HL-60/S4 (cell line): ENCODE measurements around the gene SP110.
"Not testable (repeated sequence)": the region's sequence is repeated elsewhere in the genome, so short reads cannot be mapped to it uniquely, and the experiment has no call there.

Experiments used
- in situ Hi-C: fragments of 300-500 bp; cut with MboI; formaldehyde crosslinking; loops from 2 replicates; pipeline ENCODE4 v1.14.3; 2022; ENCODE audit warnings: low sequenced_read_pairs

The SP110 gene

DNA sequence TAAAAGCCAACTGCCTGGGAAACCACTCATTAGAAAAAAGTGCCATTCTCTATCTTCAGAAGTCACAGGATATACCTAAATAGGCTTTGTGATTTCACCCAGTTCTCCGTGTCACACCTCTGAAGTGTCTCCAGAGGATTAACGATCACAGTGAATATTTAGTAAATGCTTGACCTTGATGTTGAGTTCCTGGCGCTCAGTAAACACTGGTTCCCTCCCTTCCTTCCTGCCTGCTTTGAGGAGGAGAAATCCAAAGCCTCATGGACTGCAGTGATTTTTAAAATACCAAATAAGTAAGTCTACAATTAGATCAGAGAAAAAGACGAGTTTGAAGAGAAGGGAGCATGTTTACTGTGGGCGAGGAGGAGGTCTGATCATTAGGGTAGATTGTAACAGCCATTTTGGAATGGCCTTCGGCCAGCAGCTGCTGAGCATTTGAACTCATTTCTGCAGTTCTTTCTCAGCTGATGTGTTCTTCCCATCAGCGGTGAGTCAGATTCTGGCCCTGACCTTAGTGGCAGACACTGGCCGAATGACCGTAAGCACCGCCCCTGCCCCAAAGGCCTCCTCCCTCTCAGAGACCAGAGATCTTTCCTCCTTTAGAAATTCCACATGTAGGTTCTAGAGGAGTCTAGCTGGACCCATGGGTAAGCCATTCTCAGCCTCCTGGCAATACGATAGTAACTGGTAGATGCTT lies 89.0 kb downstream of the SP110 start:
- in situ Hi-C loops, result no loop called here

DNA sequence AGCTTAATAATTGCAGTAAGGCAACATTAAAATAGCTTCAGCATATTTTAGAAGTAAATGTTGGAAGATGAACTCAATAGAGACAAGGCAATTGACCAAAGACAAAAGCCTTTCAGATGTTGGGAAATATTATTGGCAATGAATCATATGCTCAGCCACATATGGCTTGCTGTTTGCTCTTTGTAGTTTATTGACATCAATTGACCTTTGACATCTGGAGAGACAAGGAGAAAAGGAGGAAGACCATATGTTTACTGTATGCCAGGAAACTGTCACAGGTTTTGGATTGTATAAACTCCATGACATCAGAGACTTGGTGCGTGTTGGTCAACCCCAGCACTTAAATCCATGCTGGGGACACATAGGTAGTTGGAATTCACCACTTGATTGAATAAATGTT lies 90.4 kb downstream of the SP110 start:
- in situ Hi-C loops, result no loop called here

DNA sequence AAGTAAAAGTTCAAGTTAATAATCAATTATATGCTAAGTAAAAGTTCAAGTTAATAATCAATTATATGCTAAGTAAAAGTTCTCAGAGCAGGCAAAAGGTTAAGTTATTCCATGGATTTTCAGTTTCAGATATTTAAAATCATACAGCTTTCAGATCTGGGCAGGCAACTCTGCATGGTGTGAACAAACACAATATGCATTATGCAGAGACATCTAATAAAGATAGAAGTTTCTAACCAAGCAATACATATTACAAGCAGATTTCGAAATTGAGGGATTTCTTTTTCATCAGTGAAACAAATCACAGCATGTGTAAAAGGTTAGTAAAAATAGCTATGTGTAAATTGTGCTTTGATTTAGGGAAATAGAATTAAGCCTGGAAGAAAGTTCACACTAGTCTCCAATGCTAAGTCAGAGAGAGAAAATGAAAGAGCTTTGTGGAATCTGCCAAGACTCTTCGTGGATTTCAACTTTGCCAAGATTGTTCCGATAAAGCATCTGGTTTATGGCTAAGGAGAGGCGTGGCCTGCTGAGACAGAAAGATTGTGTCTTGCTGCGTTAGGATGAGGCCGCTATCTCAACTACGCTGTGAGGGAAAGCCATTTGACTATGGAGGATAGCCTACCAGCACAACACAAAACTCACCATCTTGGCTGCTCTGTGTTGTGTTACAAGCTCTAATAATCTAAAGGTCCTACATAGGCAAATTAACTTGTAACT lies 91.0 kb downstream of the SP110 start:
- in situ Hi-C loops, result no loop called here

DNA sequence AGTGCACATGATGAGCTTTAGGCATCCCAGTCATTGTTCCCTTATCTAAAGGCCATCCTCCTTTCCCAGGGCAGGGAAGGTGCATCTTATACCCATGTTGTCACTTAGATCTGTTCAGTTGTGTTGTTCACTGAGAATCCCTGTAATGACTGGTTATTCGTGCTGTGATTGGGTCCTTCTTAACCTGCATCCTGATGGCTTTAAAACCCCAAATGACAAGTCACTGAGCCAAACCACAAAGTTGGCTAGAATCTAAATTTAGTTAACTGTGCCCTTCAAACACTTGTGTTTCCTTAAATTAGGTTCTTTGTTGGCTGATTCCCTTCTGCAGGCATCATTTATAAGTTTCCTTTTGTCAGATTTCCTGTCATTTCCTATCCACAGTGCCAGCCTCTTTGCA lies 92.6 kb downstream of the SP110 start:
- in situ Hi-C loops, result no loop called here

DNA sequence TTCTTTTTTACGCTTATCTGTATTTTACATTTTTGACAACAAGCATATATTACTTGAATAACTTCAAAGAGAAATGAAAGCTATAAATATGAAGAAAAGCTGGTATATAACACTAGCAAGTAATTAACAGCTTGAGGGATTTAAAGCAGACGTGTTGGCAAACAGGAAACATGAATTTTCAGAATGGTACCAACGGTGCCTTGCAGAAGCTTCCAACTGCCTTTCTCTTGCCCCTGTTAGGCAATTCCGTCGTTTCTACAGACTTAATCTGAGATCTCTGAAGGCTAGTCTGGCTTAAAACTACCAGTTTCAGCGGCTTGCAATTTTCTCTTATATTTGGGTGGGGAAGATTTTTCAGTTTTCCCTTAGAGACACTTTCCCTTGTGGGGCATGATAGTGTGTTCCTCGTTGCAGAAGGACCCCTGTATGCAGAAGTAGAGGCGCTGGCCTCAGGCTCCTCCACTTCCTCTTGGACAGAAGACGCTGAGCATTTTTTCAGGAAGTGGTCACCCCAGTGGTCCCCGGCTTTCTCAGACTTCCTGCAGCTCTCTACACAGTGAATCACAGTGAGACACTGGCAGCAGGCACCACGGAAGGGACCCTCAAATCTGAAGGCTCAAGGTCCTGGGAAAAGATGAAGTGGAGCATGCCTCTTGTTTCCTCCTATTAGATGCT lies 94.9 kb downstream of the SP110 start:
- in situ Hi-C loops, result no loop called here

DNA sequence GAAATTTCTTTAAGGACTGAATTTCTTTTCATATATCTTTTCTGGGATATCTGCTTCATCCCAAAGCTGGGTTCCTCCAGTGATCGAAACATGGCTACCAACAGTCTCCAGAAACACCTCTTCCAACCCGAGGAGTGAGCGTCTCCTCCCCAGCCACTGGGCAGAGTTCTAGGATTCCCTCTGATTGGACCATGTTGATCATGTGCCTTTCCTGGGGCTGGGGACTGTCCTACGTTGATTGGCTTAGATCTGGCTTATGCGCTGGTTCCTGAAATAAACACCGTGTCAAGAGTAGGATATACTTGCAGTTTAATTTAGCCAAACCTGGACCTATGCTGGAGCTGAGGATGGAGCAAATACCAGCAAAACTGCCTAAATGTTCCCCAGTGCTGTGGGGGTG lies 95.5 kb downstream of the SP110 start:
- in situ Hi-C loops, result no loop called here

DNA sequence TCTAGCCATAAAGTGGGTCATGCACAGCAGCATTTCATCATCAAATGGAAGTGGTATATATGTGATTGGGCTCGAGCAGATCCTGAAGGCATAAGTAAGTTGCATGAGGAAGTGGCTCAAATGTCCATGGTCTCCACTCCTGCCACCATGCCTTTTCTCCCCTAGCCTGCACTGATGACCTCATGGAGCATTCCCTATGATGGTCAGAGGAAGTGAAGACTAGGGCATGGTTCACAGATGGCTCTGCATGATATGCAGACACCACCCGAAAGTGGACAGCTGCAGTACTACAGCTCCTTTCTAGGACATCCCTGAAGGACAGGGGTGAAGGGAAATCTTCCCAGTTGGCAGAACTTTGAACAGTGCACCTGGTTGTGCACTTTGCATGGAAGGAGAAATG lies 99.4 kb downstream of the SP110 start:
- in situ Hi-C loops, result not testable (repeated sequence)

DNA sequence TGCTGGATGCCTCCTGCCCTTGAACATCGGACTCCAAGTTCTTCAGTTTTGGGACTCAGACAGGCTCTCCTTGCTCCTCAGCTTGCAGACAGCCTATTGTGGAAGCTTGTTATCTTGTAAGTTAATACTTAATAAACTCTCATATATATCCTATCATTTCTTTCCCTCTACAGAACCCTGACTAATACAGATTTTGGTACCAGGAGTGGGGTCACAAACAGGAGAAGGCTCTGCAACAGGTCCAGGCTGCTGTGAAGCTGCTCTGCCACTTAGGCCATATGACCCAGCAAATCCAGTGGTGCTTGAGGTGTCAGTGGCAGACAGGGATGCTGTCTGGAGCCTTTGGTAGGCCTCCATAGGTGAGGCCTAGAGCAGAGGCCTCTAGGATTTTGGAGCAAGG lies 100.0 kb downstream of the SP110 start:
- in situ Hi-C loops, result not testable (repeated sequence)
